ENCODE results near the gene ACTL8. TPM values are rescaled to one million over a fixed set of nuclear protein-coding genes. Genes with fewer than 3 reads are reported as not detected.

Gene ACTL8
- total RNA-seq, 1 experiment from 2014 or later: 0.69 TPM

DNA sequence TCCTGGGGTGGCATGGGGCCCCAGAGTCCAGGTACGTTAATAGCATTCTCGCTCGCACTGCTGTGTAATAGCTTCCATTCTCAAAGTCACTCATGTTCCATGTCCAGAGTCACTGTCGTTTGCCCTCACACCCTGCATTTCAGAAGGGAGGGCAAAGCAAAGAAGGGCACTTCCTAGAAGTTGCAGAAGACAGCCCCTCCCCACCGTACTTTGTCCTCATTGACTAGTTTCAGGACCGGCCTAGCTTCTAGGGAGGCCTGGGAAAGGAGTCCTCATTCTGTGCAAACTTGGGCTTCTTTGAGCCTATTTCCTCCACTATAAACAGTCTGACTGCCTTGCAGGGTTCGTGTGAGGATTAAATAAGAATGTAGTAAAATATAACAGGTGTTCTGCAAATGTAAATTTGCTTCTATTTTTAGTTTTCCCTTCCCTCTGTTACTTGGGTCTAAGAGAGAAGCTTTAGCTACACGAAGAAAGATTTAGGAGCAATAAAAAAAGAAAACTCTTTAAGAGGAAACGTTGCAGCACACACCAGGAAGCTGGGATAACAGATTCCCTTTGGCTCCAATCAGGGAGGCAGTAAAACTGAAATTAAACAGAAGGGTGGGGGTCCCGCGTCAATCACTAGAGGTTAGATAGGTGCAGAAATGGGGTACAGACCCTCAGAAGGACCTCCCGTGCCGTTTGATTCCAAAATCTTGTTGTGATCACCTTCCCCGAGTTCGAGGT is 40.1 kb downstream of the ACTL8 start:
- RAD21 ChIA-PET (ENCODE audit: low non-redundant PET in 1 of 2, low total read pairs in 2 of 2, uncharacterized antibody in 2 of 2, unreplicated experiment in 2 of 2): no interaction called here
- TF ChIP-seq RAD21 (IDR thresholded peaks at IDR 0.05; ENCODE audit: low read depth) (no peak), POLR2AphosphoS5 (IDR thresholded peaks at IDR 0.05; ENCODE audit: low read depth, low read length) (no peak), EGR1 (IDR thresholded peaks at IDR 0.05; ENCODE audit: low read depth) (no peak), REST (IDR thresholded peaks at IDR 0.05; ENCODE audit: low read depth) (no peak), EZH2phosphoT487 (IDR thresholded peaks at IDR 0.05; ENCODE audit: borderline replicate concordance) (no peak), POLR2A (IDR thresholded peaks at IDR 0.05; ENCODE audit: borderline replicate concordance, extremely low read depth, insufficient read depth, insufficient read length) (no peak), JUND (IDR thresholded peaks at IDR 0.05) (no peak)
- TF ChIP-seq, protein P1, sequence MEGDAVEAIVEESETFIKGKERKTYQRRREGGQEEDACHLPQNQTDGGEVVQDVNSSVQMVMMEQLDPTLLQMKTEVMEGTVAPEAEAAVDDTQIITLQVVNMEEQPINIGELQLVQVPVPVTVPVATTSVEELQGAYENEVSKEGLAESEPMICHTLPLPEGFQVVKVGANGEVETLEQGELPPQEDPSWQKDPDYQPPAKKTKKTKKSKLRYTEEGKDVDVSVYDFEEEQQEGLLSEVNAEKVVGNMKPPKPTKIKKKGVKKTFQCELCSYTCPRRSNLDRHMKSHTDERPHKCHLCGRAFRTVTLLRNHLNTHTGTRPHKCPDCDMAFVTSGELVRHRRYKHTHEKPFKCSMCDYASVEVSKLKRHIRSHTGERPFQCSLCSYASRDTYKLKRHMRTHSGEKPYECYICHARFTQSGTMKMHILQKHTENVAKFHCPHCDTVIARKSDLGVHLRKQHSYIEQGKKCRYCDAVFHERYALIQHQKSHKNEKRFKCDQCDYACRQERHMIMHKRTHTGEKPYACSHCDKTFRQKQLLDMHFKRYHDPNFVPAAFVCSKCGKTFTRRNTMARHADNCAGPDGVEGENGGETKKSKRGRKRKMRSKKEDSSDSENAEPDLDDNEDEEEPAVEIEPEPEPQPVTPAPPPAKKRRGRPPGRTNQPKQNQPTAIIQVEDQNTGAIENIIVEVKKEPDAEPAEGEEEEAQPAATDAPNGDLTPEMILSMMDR (IDR thresholded peaks at IDR 0.05 in 2 of 3, conservative IDR thresholded peaks at IDR 0.05 in 1 of 3; ENCODE audit: borderline replicate concordance in 1 of 3, insufficient read depth in 1 of 3, low read depth in 2 of 3, low read length in 2 of 3): no peak
- TF ChIP-seq, protein P2, sequence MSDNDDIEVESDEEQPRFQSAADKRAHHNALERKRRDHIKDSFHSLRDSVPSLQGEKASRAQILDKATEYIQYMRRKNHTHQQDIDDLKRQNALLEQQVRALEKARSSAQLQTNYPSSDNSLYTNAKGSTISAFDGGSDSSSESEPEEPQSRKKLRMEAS (IDR thresholded peaks at IDR 0.05): no peak
- TF ChIP-seq, protein P3, sequence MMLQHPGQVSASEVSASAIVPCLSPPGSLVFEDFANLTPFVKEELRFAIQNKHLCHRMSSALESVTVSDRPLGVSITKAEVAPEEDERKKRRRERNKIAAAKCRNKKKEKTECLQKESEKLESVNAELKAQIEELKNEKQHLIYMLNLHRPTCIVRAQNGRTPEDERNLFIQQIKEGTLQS (IDR thresholded peaks at IDR 0.05): no peak
- CTCF ChIA-PET: no interaction called here
- peaks cover 0 to 5% of the 10 kb centered on the region in 2 experiments; a peak in 2 of 4 replicates for H3K4me1 ChIP-seq (ENCODE audit: control insufficient read depth in 1 of 2, insufficient read depth in 2 of 2, low read length in 2 of 2)
- no peak for ATAC-seq
- H3K36me3 ChIP-seq (ENCODE audit: control insufficient read depth in 1 of 2, insufficient read depth in 2 of 2, low read length in 2 of 2): no peaks in the 10 kb centered on the region
- no peak overlapping the region for H3K4me2 ChIP-seq (ENCODE audit: low read length)
- H4K20me1 ChIP-seq (ENCODE audit: insufficient read depth): no peaks in the 10 kb centered on the region
- no peak overlapping the region for H2AFZ ChIP-seq (ENCODE audit: low read depth, low read length, poor library complexity, severe bottlenecking)
- POLR2A ChIA-PET: no interaction called here
- H3K9me2 ChIP-seq (ENCODE audit: insufficient read depth): no peaks in the 10 kb centered on the region
- H3K9me3 ChIP-seq (ENCODE audit: control insufficient read depth in 1 of 2, insufficient read depth in 1 of 2, low read depth in 1 of 2, low read length in 2 of 2): no peaks in the 10 kb centered on the region
- intact Hi-C loops (cut with micrococcal nuclease): no loop called here
- no peak overlapping the region for H3K4me3 ChIP-seq (replicated peaks in 1 of 2; ENCODE audit: low read depth in 1 of 2, low read length in 2 of 2)
- H3K79me2 ChIP-seq (ENCODE audit: insufficient read depth, low read length): no peaks in the 10 kb centered on the region
- H3K9ac ChIP-seq (ENCODE audit: low read length): no peak overlapping the region
- BruUV-seq (replicated peaks): no TSS peak
- H3K27ac ChIP-seq (ENCODE audit: low read depth, low read length): no peak overlapping the region
- peaks cover 53% of the 10 kb centered on the region for H3K27me3 ChIP-seq (ENCODE audit: insufficient read depth, low read length)
- no peak for DNase-seq (ENCODE audit: low read depth, low spot score)
